DMS153 treated with DMSO at 0.1 percent for 48 hours (cell line): Measurements from ENCODE around the gene PKNOX2.

Source experiments
- DNase-seq: peaks from one replicate; lab custom pipeline; 2025; ENCODE audit not compliant: unreplicated experiment; lab: John Stamatoyannopoulos, UW

Gene PKNOX2

GRCh38 chr11:125228993-125229392 is 64.4 kb downstream of the PKNOX2 start:
- DNase-seq = no peak

DNA sequence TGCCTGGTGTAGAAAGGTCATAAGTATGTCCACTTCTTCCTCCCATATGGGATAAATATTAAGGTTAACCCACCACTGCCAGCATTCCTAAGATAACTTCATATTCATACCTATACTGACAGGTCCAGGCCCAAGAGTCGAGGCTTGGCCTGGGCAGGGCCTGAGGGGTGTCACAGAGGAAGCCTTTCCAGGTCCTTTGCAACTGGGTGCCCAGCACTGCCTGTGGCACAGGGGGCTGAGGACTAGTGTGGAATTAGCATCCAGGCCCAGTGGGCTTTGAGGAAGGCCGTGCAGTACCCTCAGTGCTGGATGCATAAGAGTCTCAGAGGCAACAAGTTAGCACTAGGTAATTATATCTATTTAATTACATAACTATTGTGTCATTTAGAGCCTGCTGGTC is 65.4 kb downstream of the PKNOX2 start:
- DNase-seq = no peak

DNA sequence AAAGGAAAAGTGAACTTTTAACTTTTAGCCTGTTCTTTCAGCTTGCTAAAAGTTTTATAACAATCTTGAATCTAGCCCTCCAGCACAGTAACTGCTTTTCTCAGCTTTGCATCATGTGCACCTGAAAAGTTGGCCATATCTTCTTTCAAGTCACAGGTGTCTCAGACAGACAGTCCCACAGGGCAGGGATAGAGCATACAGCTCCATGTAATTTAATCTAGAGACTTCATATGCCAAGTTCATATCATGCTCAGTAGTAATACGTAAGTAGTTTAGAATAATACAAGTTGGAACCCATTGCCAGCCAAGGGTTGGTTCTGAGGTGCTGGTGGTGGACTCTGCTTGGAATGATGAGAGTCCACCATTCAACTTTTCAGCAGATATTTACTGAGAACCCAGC is 68.6 kb downstream of the PKNOX2 start:
- DNase-seq = no peak

DNA sequence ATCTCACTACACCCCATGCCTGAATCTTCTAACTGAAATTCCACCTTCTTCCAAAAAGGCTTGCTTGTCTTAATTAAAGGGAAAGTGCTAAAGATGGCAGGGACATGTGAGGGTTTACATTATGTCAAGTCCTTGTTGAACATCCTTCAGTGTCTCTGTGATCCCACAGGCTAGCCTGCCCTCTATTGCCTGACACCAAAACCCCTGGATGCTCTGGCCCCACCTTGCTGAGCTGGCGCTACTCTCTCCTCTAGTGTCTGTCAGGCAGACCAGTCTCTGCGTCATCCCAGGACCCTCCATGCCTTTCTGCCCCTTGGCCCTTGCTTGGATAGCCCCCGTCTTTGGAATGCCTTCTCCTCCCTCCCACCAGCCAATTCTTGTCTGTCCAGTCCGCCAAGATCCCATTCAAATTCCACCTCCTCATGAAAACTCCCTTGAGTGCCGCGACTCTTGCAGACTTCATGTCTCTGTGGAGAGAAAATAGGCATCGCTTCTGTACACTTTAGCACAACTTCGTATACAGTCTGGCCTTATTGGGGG is 69.3 kb downstream of the PKNOX2 start:
- DNase-seq = no peak

GRCh38 chr11:125235071-125235471 is 70.5 kb downstream of the PKNOX2 start:
- DNase-seq = no peak

DNA sequence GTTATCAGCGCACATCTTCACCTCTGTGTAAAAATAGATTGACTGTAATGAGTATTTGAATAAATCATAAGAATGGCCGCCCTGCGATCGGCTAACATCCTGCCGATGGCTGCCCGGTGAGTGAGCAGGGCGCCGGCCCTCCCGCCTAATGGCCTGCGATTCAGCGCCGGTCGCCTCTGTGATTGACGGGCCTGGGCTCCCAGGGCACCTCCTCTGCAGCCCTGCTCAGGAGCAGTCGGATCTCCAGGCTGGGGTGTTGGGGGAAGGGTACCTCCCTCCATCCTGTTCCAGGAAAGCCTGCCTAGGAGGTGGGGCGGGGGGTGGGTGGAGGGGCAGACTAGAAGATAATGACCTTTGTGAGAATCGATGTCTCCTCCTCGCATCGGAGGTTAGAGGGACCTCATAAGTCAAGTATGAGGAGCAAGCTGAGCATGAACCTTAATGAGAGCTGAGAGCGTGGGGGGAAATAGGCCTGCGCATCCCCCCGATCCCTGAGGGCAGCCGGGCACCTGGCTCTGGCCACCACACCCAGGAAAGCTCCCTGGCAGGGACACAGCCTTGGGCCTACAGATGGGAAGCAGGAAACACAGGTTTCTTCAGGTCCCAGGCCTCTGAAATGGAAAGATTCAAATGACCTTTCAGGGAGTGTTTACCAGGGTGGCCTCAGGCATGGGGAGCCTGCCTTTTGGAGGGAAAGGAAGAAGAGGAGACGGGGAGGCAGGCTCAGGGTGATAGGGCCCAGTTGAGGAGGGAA is 71.7 kb downstream of the PKNOX2 start:
- DNase-seq = no peak

GRCh38 chr11:125239585-125240560 is 75.3 kb downstream of the PKNOX2 start:
- DNase-seq = no peak

DNA sequence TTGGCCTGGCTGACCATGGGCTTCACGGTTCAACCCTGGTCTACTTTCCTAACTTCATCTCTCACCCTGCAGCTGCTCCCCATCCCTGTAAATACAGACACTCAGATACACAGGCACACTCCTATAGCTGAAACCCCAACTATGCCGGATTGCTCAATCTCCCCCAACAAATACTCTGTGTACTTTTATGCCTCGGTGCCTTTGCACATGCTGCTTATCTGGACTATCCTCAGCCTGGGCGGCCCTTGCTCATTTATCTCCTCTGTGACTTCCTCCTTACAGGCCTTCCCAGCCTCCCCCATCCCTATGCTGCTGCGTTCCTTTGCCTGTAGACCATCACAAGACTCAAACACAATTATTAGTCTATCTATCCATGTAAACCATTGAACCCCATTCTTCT is 76.6 kb downstream of the PKNOX2 start:
- DNase-seq = no peak

DNA sequence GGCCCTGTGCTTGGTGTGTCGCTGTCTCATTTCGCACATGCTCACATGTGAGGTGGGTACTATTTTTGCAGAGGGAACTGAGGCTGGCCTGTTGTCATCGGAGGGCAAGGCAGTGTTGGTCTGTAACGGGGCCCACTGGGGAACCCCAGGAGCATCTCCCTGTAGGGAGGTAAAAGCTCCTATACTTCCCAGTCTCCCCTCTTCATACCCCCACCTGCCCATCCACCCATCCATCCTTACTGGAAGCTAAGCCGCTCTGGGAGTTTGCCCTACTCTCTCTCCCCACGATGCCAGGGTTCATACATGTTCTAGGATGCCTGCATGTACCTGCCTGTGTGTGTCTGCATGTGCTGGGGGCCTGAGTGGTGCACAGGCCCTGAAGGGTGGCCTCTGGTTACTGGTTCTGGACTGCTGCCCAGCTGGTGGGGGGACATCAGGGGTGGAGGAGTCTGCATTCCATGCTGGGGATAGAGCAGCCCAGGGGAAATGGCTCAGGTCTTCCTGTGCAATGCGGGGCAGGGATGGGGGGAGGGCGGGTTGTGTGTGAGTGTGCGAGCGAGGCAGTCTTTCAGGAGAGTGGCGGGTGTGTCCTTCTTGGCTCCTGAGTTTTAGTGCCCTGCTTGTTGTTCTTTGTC is 77.7 kb downstream of the PKNOX2 start:
- DNase-seq = no peak

- DNase-seq = no peak
These were observed 79.6 kb downstream of the PKNOX2 start for GRCh38 chr11:125244166-125244565.

GRCh38 chr11:125245299-125245698 is 80.7 kb downstream of the PKNOX2 start:
- DNase-seq = no peak

- no peak for DNase-seq
These were observed 82.9 kb downstream of the PKNOX2 start for GRCh38 chr11:125247431-125247830.

- DNase-seq = no peak
These were observed 86.0 kb downstream of the PKNOX2 start for GRCh38 chr11:125250318-125251213.

- DNase-seq = no peak
These were observed 86.6 kb downstream of the PKNOX2 start for GRCh38 chr11:125251214-125251545.

GRCh38 chr11:125251956-125252355 is 87.4 kb downstream of the PKNOX2 start:
- DNase-seq = no peak

DNA sequence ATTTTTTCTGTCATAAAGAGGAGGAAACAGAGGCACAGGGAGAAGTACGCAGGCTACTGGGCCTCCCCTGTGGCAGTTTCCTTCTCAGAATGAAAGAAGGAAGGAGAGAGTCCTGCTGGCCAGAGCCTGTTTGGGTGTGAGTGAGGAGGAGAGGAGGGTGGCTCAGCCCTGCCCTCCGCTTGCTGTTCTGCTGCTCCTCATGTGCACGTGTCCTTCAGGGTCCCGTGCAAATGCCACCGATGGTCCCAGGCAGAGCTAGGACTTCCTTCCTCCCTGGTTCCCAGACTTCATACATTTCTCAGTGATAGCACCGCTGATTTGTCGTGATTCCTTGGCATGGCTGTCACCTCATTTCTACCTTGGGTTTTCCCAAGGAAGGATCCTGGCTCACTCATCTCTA is 88.7 kb downstream of the PKNOX2 start:
- DNase-seq = no peak

GRCh38 chr11:125253795-125254525 is 89.4 kb downstream of the PKNOX2 start:
- DNase-seq = no peak

- DNase-seq = no peak
These were observed 92.1 kb downstream of the PKNOX2 start for GRCh38 chr11:125256541-125257189.

GRCh38 chr11:125257190-125257579 is 92.6 kb downstream of the PKNOX2 start:
- no peak for DNase-seq
